ENCODE results near the gene INPP4B. TPM values are rescaled to one million over a fixed set of nuclear protein-coding genes. Genes with fewer than 3 reads are reported as not detected.

Gene INPP4B
- total RNA-seq, 2 experiments from 2014 or later = 45.7 to 46.3 TPM

DNA sequence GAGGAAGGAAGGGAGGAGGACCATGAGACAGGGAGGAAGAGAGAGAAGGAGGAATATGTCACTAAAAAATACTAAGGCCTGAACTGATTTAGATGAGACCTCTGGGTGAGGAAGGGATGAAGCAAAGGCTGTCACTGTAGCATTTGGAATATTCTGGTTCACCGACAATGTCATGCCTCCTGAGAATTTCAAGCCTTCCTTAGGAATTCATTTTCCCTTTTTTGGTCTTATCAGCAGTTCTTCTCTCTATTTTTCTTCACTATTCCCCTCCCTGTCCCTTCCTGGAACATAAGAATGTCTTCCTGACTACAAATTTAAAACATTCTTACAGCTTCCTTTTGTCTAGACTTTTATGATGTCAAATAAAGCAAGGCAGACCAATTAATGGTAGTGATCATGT lies 527.8 kb downstream of the INPP4B start:
- Mint-ChIP-seq H3K27me3 (no peaks in the 10 kb centered on the region), H3K27ac (no peak overlapping the region), H3K4me1 (peaks cover 52% of the 10 kb centered on the region), H3K4me3 (no peak overlapping the region), H3K9me3 (peaks cover 6% of the 10 kb centered on the region), H3K36me3 (peaks cover 63% of the 10 kb centered on the region)
- DNase-seq = no peak

GRCh38 chr4:142316913-142317312 lies 529.2 kb downstream of the INPP4B start:
- H3K4me3 Mint-ChIP-seq = no peak overlapping the region
- H3K27me3 Mint-ChIP-seq = no peaks in the 10 kb centered on the region
- peaks cover 58% of the 10 kb centered on the region for H3K4me1 Mint-ChIP-seq
- no peak for DNase-seq
- H3K36me3 Mint-ChIP-seq = peaks cover 67% of the 10 kb centered on the region
- H3K9me3 Mint-ChIP-seq = peaks cover 6% of the 10 kb centered on the region
- no peak overlapping the region for H3K27ac Mint-ChIP-seq

GRCh38 chr4:142316025-142316424 lies 530.1 kb downstream of the INPP4B start:
- H3K36me3 Mint-ChIP-seq = peaks cover 67% of the 10 kb centered on the region
- H3K27ac Mint-ChIP-seq = no peak overlapping the region
- no peak for DNase-seq
- peaks cover 3% of the 10 kb centered on the region for H3K9me3 Mint-ChIP-seq
- H3K4me1 Mint-ChIP-seq = peaks cover 57% of the 10 kb centered on the region
- no peaks in the 10 kb centered on the region for H3K27me3 Mint-ChIP-seq
- no peak overlapping the region for H3K4me3 Mint-ChIP-seq

- H3K27ac Mint-ChIP-seq = no peak overlapping the region
- H3K27me3 Mint-ChIP-seq = no peaks in the 10 kb centered on the region
- H3K4me1 Mint-ChIP-seq = peaks cover 53% of the 10 kb centered on the region
- H3K9me3 Mint-ChIP-seq = peaks cover 3% of the 10 kb centered on the region
- H3K4me3 Mint-ChIP-seq = no peak overlapping the region
- DNase-seq = no peak
- peaks cover 62% of the 10 kb centered on the region for H3K36me3 Mint-ChIP-seq
Observed at GRCh38 chr4:142314686-142315085, 531.4 kb downstream of the INPP4B start.

DNA sequence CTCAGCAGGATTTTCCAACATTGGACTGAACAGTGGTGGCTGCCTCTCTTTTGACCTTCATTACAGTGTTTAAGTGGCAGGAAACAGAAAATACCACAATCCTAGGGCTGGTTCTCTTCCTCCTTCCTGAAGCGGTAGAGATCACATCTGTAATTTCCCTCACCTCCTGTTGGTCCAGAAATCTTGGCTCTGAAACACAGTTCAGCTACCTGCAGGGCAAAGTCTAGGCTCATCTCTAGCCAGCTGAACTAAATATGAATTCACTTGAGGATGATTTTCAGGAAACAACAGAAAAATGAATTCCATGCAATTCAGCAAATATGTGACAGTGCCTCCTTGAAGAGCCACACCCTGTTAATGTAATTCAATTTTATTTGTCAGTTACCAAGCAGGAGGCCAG lies 531.9 kb downstream of the INPP4B start:
- no peak overlapping the region for H3K4me3 Mint-ChIP-seq
- H3K27me3 Mint-ChIP-seq = no peaks in the 10 kb centered on the region
- H3K9me3 Mint-ChIP-seq = peaks cover 3% of the 10 kb centered on the region
- DNase-seq = no peak
- peak overlapping the region; percentile 19 for H3K27ac Mint-ChIP-seq
- H3K36me3 Mint-ChIP-seq = peaks cover 61% of the 10 kb centered on the region
- H3K4me1 Mint-ChIP-seq = peaks cover 55% of the 10 kb centered on the region

DNA sequence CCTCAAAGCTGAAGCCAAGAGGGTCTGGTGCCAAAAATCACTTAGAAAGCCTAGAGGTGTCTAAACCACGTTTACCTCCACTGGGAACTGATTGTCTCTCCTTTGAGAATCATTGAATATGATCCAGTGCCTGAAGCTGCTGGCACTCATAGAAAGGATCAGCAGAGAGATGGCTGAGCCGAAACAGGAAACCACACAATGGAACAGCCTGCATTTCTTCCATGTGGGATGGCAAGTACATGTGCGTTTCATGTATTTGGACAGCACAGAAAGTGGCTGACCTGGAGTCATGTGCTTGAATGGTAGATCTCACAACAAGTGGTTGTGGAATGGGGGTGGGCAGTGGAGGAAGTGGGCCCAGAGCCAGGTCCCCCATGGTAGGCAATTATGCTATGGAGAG lies 533.7 kb downstream of the INPP4B start:
- Mint-ChIP-seq H3K36me3 (peaks cover 56% of the 10 kb centered on the region), H3K4me1 (peaks cover 43% of the 10 kb centered on the region), H3K9me3 (peaks cover 3% of the 10 kb centered on the region), H3K27ac (no peak overlapping the region), H3K4me3 (no peak overlapping the region), H3K27me3 (no peaks in the 10 kb centered on the region)
- no peak for DNase-seq

GRCh38 chr4:142311916-142312315 lies 534.2 kb downstream of the INPP4B start:
- Mint-ChIP-seq H3K36me3 (peaks cover 52% of the 10 kb centered on the region), H3K4me1 (peaks cover 44% of the 10 kb centered on the region)
- DNase-seq = no peak

DNA sequence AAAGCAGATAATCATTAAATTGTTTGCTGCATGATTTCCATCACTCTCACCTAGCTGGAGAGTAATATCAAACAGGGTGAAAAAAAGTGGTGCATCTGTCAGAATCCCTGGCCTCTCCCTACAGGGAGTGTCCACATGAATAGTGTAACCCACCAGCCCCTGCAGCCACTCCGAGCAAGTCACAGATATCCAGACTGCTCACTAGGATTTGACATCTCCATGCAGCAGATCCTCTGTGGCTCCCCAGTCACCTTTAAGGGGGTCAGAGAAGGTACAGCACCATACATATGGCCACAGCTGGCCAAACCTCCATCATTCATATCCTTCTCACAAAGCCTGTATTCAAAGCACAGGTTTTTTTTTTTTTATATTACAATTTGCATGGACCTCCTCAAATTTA lies 536.3 kb downstream of the INPP4B start:
- Mint-ChIP-seq H3K36me3 (peaks cover 54% of the 10 kb centered on the region), H3K4me1 (peaks cover 36% of the 10 kb centered on the region), H3K9me3 (no peaks in the 10 kb centered on the region), H3K27me3 (no peaks in the 10 kb centered on the region), H3K4me3 (no peak overlapping the region), H3K27ac (no peak overlapping the region)
- DNase-seq = no peak

More at GRCh38 chr4:142311916-142312315, 534.2 kb downstream of the INPP4B start:
- Mint-ChIP-seq H3K4me3 (no peak overlapping the region), H3K27me3 (no peaks in the 10 kb centered on the region), H3K27ac (no peak overlapping the region), H3K9me3 (peaks cover 2% of the 10 kb centered on the region)

GRCh38 chr4:142307857-142308256 lies 538.2 kb downstream of the INPP4B start:
- H3K4me1 Mint-ChIP-seq = peaks cover 21% of the 10 kb centered on the region
- peaks cover 44% of the 10 kb centered on the region for H3K36me3 Mint-ChIP-seq
- H3K27ac Mint-ChIP-seq = no peak overlapping the region
- H3K9me3 Mint-ChIP-seq = no peaks in the 10 kb centered on the region
- H3K4me3 Mint-ChIP-seq = no peak overlapping the region
- DNase-seq = no peak
- no peaks in the 10 kb centered on the region for H3K27me3 Mint-ChIP-seq

GRCh38 chr4:142297313-142297712 lies 548.8 kb downstream of the INPP4B start:
- H3K27me3 Mint-ChIP-seq = no peaks in the 10 kb centered on the region
- no peak overlapping the region for H3K27ac Mint-ChIP-seq
- H3K36me3 Mint-ChIP-seq = peaks cover 55% of the 10 kb centered on the region
- H3K9me3 Mint-ChIP-seq = peaks cover 5% of the 10 kb centered on the region
- H3K4me3 Mint-ChIP-seq = no peak overlapping the region
- DNase-seq = no peak
- peaks cover 25% of the 10 kb centered on the region for H3K4me1 Mint-ChIP-seq

- peaks cover 14% of the 10 kb centered on the region for H3K9me3 Mint-ChIP-seq
- peaks cover 57% of the 10 kb centered on the region for H3K36me3 Mint-ChIP-seq
- H3K4me3 Mint-ChIP-seq = no peak overlapping the region
- no peak for DNase-seq
- no peaks in the 10 kb centered on the region for H3K27me3 Mint-ChIP-seq
- H3K4me1 Mint-ChIP-seq = peaks cover 29% of the 10 kb centered on the region
- H3K27ac Mint-ChIP-seq = peak overlapping the region; percentile 11
Observed at GRCh38 chr4:142293536-142293935, 552.6 kb downstream of the INPP4B start.

DNA sequence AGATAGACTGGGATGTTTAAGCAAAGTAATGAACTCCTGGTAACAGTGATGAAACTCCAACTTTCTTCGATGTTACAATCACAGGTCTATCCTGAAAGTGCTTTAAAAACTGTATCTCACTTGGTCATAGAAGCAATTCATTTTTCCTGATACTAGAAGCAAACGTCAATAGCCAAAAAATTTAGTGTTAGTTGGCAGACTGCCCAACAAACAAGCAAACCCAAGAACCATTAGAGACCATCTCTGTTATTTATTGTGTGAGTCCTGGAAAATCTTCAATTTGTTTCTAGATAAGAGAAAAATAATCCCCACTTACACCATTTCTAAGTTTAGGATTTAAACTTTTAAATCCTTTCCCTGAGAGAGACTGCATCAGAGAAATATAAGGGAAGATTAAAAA lies 553.9 kb downstream of the INPP4B start:
- H3K4me3 Mint-ChIP-seq = no peak overlapping the region
- no peaks in the 10 kb centered on the region for H3K27me3 Mint-ChIP-seq
- H3K36me3 Mint-ChIP-seq = peaks cover 53% of the 10 kb centered on the region
- no peak overlapping the region for H3K27ac Mint-ChIP-seq
- no peak for DNase-seq
- peaks cover 14% of the 10 kb centered on the region for H3K9me3 Mint-ChIP-seq
- H3K4me1 Mint-ChIP-seq = peaks cover 29% of the 10 kb centered on the region

DNA sequence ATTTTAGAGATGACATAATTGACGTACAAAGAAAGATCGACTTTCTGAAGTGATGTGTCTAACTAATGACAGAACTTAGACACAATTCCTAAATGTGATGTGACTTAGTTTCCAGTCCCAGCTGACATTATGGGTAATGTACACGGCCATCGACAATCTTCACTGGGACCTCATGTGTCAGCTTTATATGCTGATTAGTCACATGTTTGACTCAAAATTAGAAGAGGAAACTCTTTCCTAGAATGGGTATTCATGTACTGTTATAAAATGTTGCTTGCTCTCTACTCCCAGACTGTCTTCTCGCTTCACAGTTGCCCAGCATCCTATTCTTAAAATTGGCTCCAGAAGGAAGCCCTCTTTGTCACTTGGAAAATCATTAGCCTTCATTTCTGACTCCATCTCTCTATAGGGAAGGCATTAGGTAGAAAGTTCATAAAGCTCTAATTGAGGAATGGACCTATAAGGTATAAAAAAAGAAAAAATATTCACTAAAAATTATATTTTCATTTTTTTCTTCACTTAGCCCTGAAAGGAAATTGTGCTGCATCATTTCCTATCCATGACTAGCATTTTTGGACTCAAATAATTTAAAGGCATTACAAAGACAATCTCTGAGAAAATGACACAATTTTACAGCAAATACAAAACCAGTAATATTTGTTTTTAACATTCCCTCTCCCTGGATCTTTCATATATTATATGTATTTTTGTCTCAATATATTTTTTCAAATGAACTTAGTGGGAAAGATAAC lies 554.6 kb downstream of the INPP4B start:
- Mint-ChIP-seq H3K27ac (peak overlapping the region; percentile 40), H3K9me3 (peaks cover 14% of the 10 kb centered on the region), H3K4me3 (no peak overlapping the region), H3K36me3 (peaks cover 56% of the 10 kb centered on the region), H3K27me3 (no peaks in the 10 kb centered on the region), H3K4me1 (peaks cover 29% of the 10 kb centered on the region)
- DNase-seq = no peak

GRCh38 chr4:142287371-142287770 lies 558.7 kb downstream of the INPP4B start:
- DNase-seq = no peak
- H3K36me3 Mint-ChIP-seq = peaks cover 34% of the 10 kb centered on the region
- H3K27me3 Mint-ChIP-seq = no peaks in the 10 kb centered on the region
- peaks cover 9% of the 10 kb centered on the region for H3K9me3 Mint-ChIP-seq
- no peak overlapping the region for H3K27ac Mint-ChIP-seq
- H3K4me1 Mint-ChIP-seq = peaks cover 8% of the 10 kb centered on the region
- H3K4me3 Mint-ChIP-seq = no peak overlapping the region

GRCh38 chr4:142285222-142285583 lies 560.9 kb downstream of the INPP4B start:
- Mint-ChIP-seq H3K36me3 (peaks cover 22% of the 10 kb centered on the region), H3K4me1 (peaks cover 7% of the 10 kb centered on the region), H3K27ac (no peak overlapping the region), H3K27me3 (no peaks in the 10 kb centered on the region), H3K4me3 (no peak overlapping the region), H3K9me3 (peaks cover 4% of the 10 kb centered on the region)
- no peak for DNase-seq
